GM19043 (cell line): ENCODE measurements around the gene MAST3.

ENCODE experiments used
- ATAC-seq: cut with Tn5 transposase; IDR thresholded peaks from one replicate; pipeline ENCODE4 v1.9.1; 2021; ENCODE audit warnings: low read depth; ENCODE audit not compliant: unreplicated experiment

Gene MAST3

GRCh38 chr19:18109733-18110608 is 12.4 kb downstream of the MAST3 start:
- ATAC-seq: no peak

GRCh38 chr19:18110609-18111232 is 13.1 kb downstream of the MAST3 start:
- no peak for ATAC-seq

- no peak for ATAC-seq
Measured at GRCh38 chr19:18112989-18113478, 15.5 kb downstream of the MAST3 start.

- no peak for ATAC-seq
Measured at GRCh38 chr19:18113827-18114226, 16.2 kb downstream of the MAST3 start.

GRCh38 chr19:18114483-18114882 is 16.9 kb downstream of the MAST3 start:
- ATAC-seq: no peak

GRCh38 chr19:18117364-18117691 is 19.8 kb downstream of the MAST3 start:
- ATAC-seq: no peak

GRCh38 chr19:18117692-18118378 is 20.3 kb downstream of the MAST3 start:
- ATAC-seq: peak; percentile 84

GRCh38 chr19:18118420-18119012 is 20.9 kb downstream of the MAST3 start:
- ATAC-seq: no peak

- ATAC-seq: no peak
Measured at GRCh38 chr19:18119013-18119716, 21.6 kb downstream of the MAST3 start.

GRCh38 chr19:18119717-18120105 is 22.1 kb downstream of the MAST3 start:
- no peak for ATAC-seq

GRCh38 chr19:18120127-18120526 is 22.5 kb downstream of the MAST3 start:
- ATAC-seq: no peak

GRCh38 chr19:18121166-18121565 is 23.6 kb downstream of the MAST3 start:
- no peak for ATAC-seq

- no peak for ATAC-seq
Measured at GRCh38 chr19:18122424-18122823, 24.8 kb downstream of the MAST3 start.

GRCh38 chr19:18122860-18123795 is 25.6 kb downstream of the MAST3 start:
- no peak for ATAC-seq

GRCh38 chr19:18123819-18124218 is 26.2 kb downstream of the MAST3 start:
- no peak for ATAC-seq

- ATAC-seq: no peak
Measured at GRCh38 chr19:18126097-18126496, 28.5 kb downstream of the MAST3 start.

GRCh38 chr19:18128044-18128443 is 30.5 kb downstream of the MAST3 start:
- no peak for ATAC-seq

- no peak for ATAC-seq
Measured at GRCh38 chr19:18128805-18129204, 31.2 kb downstream of the MAST3 start.

- ATAC-seq: no peak
Measured at GRCh38 chr19:18130523-18131242, 33.1 kb downstream of the MAST3 start.
